Bone marrow (tissue), 2 donors: ENCODE data around the gene CCDC187.

Experiments used
- DNase-seq, 2 donors: peaks; one replicate each; lab custom pipeline; 2025; lab: John Stamatoyannopoulos, UW

CCDC187 gene

GRCh38 chr9:136297016-136297691 lies 6.7 kb downstream of the CCDC187 start:
- DNase-seq = no peak

GRCh38 chr9:136296434-136297015 lies 7.4 kb downstream of the CCDC187 start:
- no peak for DNase-seq

GRCh38 chr9:136295542-136296433 lies 8.1 kb downstream of the CCDC187 start:
- DNase-seq = no peak

GRCh38 chr9:136295055-136295454 lies 8.8 kb downstream of the CCDC187 start:
- no peak for DNase-seq

- no peak for DNase-seq
Observed at GRCh38 chr9:136294437-136294836, 9.5 kb downstream of the CCDC187 start.

GRCh38 chr9:136293476-136294077 lies 10.3 kb downstream of the CCDC187 start:
- DNase-seq = no peak

- no peak for DNase-seq
Observed at GRCh38 chr9:136292591-136293448, 11.1 kb downstream of the CCDC187 start.

- DNase-seq = no peak
Observed at GRCh38 chr9:136292026-136292538, 11.8 kb downstream of the CCDC187 start.

GRCh38 chr9:136291306-136292025 lies 12.4 kb downstream of the CCDC187 start:
- no peak for DNase-seq

- DNase-seq = no peak
Observed at GRCh38 chr9:136290508-136291000, 13.3 kb downstream of the CCDC187 start.

GRCh38 chr9:136289651-136290507 lies 14.0 kb downstream of the CCDC187 start:
- no peak for DNase-seq

GRCh38 chr9:136287960-136288753 lies 15.7 kb downstream of the CCDC187 start:
- no peak for DNase-seq

GRCh38 chr9:136286987-136287379 lies 16.9 kb downstream of the CCDC187 start:
- no peak for DNase-seq

GRCh38 chr9:136286359-136286986 lies 17.4 kb downstream of the CCDC187 start:
- no peak for DNase-seq

- no peak for DNase-seq
Observed at GRCh38 chr9:136285501-136286358, 18.2 kb downstream of the CCDC187 start.

- no peak for DNase-seq
Observed at GRCh38 chr9:136284951-136285350, 18.9 kb downstream of the CCDC187 start.

- DNase-seq = no peak
Observed at GRCh38 chr9:136284311-136284710, 19.6 kb downstream of the CCDC187 start.
